H9 (cell line): ENCODE results near the gene MED27. TPM values are rescaled to one million over a fixed set of nuclear protein-coding genes. Genes with fewer than 3 reads are reported as not detected.

Source experiments
- DNase-seq: peaks from one replicate; pipeline ENCODE4 v3.0.0-alpha.2; 2017
- H2AFZ ChIP-seq: one replicate; pipeline ENCODE4 v1.6.1; 2013; ENCODE audit warnings: mild to moderate bottlenecking, low read length, control low read depth, moderate library complexity
- H2AK5ac ChIP-seq: 2 replicates; pipeline ENCODE4 v1.6.1; 2013; ENCODE audit warnings: low read length, control low read depth, mixed read lengths; ENCODE audit not compliant: insufficient read length
- H2BK120ac ChIP-seq: one replicate; pipeline ENCODE4 v1.6.1; 2013; ENCODE audit warnings: low read depth, mild to moderate bottlenecking, low read length, control low read depth, inconsistent platforms; ENCODE audit not compliant: poor library complexity, severe bottlenecking
- H2BK12ac ChIP-seq: 2 replicates; pipeline ENCODE4 v1.6.1; 2013; ENCODE audit warnings: low read length, control low read depth, mixed read lengths, low read depth; ENCODE audit not compliant: insufficient read length
- H2BK15ac ChIP-seq: 2 replicates; pipeline ENCODE4 v1.6.1; 2013; ENCODE audit warnings: low read depth, low read length, control low read depth
- H2BK20ac ChIP-seq: one replicate; pipeline ENCODE4 v1.6.1; 2013; ENCODE audit warnings: low read depth, mild to moderate bottlenecking, low read length, control low read depth, inconsistent platforms; ENCODE audit not compliant: poor library complexity, severe bottlenecking
- H2BK5ac ChIP-seq: 2 replicates; pipeline ENCODE4 v1.6.1; 2013; ENCODE audit warnings: low read length, control low read depth, mixed read lengths; ENCODE audit not compliant: insufficient read length
- H3K14ac ChIP-seq: 2 replicates; pipeline ENCODE4 v1.6.1; 2013; ENCODE audit warnings: low read length, control low read depth; ENCODE audit not compliant: insufficient read depth
- H3K18ac ChIP-seq: 2 replicates; pipeline ENCODE4 v1.6.1; 2013; ENCODE audit warnings: low read depth, mild to moderate bottlenecking, mixed read lengths, low read length, control low read depth; ENCODE audit not compliant: insufficient read length
- H3K23ac ChIP-seq: 2 replicates; pipeline ENCODE4 v1.6.1; 2013; ENCODE audit warnings: low read length, control low read depth, mixed read lengths, low read depth; ENCODE audit not compliant: insufficient read length
- H3K23me2 ChIP-seq: 2 replicates; pipeline ENCODE4 v1.6.1; 2013; ENCODE audit warnings: low read depth, mild to moderate bottlenecking, mixed read lengths, low read length, control low read depth; ENCODE audit not compliant: insufficient read length, poor library complexity, severe bottlenecking
- H3K27ac ChIP-seq: 2 replicates; pipeline ENCODE4 v1.5.1; 2013; ENCODE audit warnings: low read length, control low read depth, mixed read lengths, low read depth; ENCODE audit not compliant: insufficient read length
- H3K27me3 ChIP-seq: 2 replicates; pipeline ENCODE4 v1.6.1; 2013; ENCODE audit warnings: low read length, control low read depth, inconsistent platforms; ENCODE audit not compliant: insufficient read depth
- H3K4ac ChIP-seq: 2 replicates; pipeline ENCODE4 v1.6.1; 2013; ENCODE audit warnings: low read depth, mild to moderate bottlenecking, control low read depth, inconsistent platforms, low read length, moderate library complexity
- H3K4me1 ChIP-seq: 2 replicates; pipeline ENCODE4 v1.6.1; 2013; ENCODE audit warnings: low read length, control low read depth, inconsistent platforms; ENCODE audit not compliant: insufficient read depth
- H3K4me2 ChIP-seq: 2 replicates; pipeline ENCODE4 v1.6.1; 2013; ENCODE audit warnings: low read length, control low read depth, mixed read lengths; ENCODE audit not compliant: insufficient read length, insufficient read depth
- H3K56ac ChIP-seq: 2 replicates; pipeline ENCODE4 v1.6.1; 2013; ENCODE audit warnings: low read depth, mild to moderate bottlenecking, mixed read lengths, low read length, control low read depth; ENCODE audit not compliant: insufficient read length
- H3K79me1 ChIP-seq: 2 replicates; pipeline ENCODE4 v1.6.1; 2013; ENCODE audit warnings: low read depth, mild to moderate bottlenecking, moderate library complexity, low read length, control low read depth, inconsistent platforms; ENCODE audit not compliant: insufficient read depth, poor library complexity, severe bottlenecking
- H3K79me2 ChIP-seq: 2 replicates; pipeline ENCODE4 v1.6.1; 2013; ENCODE audit warnings: low read length, control low read depth, inconsistent platforms; ENCODE audit not compliant: insufficient read depth
- H3K9ac ChIP-seq: 2 replicates; pipeline ENCODE4 v1.6.1; 2013; ENCODE audit warnings: low read length, control low read depth, mixed read lengths; ENCODE audit not compliant: insufficient read length; ENCODE audit errors: extremely low read depth
- H3K9me3 ChIP-seq: one replicate; pipeline ENCODE4 v1.6.1; 2013; ENCODE audit warnings: low read depth, low read length, inconsistent platforms; ENCODE audit not compliant: control insufficient read depth
- H3T11ph ChIP-seq: one replicate; pipeline ENCODE4 v1.6.1; 2013; ENCODE audit warnings: mild to moderate bottlenecking, low read length, control low read depth, inconsistent platforms
- H4K20me1 ChIP-seq: one replicate; pipeline ENCODE4 v1.6.1; 2013; ENCODE audit not compliant: control insufficient read depth, insufficient read length, insufficient read depth
- H4K5ac ChIP-seq: 2 replicates; pipeline ENCODE4 v1.6.1; 2013; ENCODE audit warnings: low read depth, mild to moderate bottlenecking, mixed read lengths, low read length, control low read depth; ENCODE audit not compliant: insufficient read length
- H4K8ac ChIP-seq: replicated peaks from 2 replicates; pipeline ENCODE4 v1.6.1; 2013; ENCODE audit warnings: low read length, control low read depth, mixed read lengths, low read depth; ENCODE audit not compliant: insufficient read length
- H4K91ac ChIP-seq: 2 replicates; pipeline ENCODE4 v1.6.1; 2013; ENCODE audit warnings: low read depth, mild to moderate bottlenecking, moderate library complexity, mixed read lengths, low read length, control low read depth; ENCODE audit not compliant: insufficient read length
- H3K27ac Mint-ChIP-seq, 3 experiments: 2 replicates in 2 of 3; 3 replicates in 1 of 3; pipeline ENCODE4 v1.8.0; 2020 to 2021; ENCODE audit warnings: mixed read lengths in 3 of 3, mild to moderate bottlenecking in 1 of 3, moderate library complexity in 1 of 3
- H3K27me3 Mint-ChIP-seq: 2 replicates; pipeline ENCODE4 v1.8.0; 2021; ENCODE audit warnings: low read depth, mild to moderate bottlenecking, moderate library complexity, mixed read lengths
- H3K36me3 Mint-ChIP-seq, 3 experiments: 2 replicates in 2 of 3; 3 replicates in 1 of 3; pipeline ENCODE4 v1.8.0; 2020 to 2021; ENCODE audit warnings: low read depth in 3 of 3, mixed read lengths in 3 of 3; ENCODE audit not compliant: insufficient read depth in 1 of 3
- H3K4me1 Mint-ChIP-seq, 2 experiments: 2 replicates each; pipeline ENCODE4 v1.8.0; 2020; ENCODE audit warnings: mixed read lengths in 2 of 2
- H3K4me3 Mint-ChIP-seq, 2 experiments: 2 replicates in 1 of 2; 3 replicates in 1 of 2; pipeline ENCODE4 v1.8.0; 2020 to 2021; ENCODE audit warnings: mild to moderate bottlenecking in 2 of 2, mixed read lengths in 2 of 2, moderate library complexity in 1 of 2
- H3K9me3 Mint-ChIP-seq, 2 experiments: 2 replicates in 1 of 2; 3 replicates in 1 of 2; pipeline ENCODE4 v1.8.0; 2020; ENCODE audit warnings: mild to moderate bottlenecking in 2 of 2, mixed read lengths in 2 of 2, moderate library complexity in 1 of 2
- CTCF ChIP-seq: fragments of 200-600 bp; sonication (generic); conservative IDR thresholded peaks from 3 replicates; pipeline ENCODE4 v1.8.0; 2021; ENCODE audit warnings: antibody characterized with exemption, mild to moderate bottlenecking
- WGBS: extraction: QIAGEN DNeasy Blood & Tissue Kit; methylation state at CpG from one replicate; pipeline ENCODE4 v1.1.7; 2013; ENCODE audit warnings: missing lambda C conversion rate, low lambda C conversion rate, mixed read lengths; ENCODE audit not compliant: insufficient read length; ENCODE audit errors: extremely low coverage; 5-methylcytosine and 5-hydroxymethylcytosine counted together
- total RNA-seq: library from RNA; stranded (reverse); gene quantifications from 2 replicates; pipeline ENCODE4 v1.2.1, GENCODE V29; 2021

Gene MED27
- total RNA-seq, 1 experiment from 2014 or later, result 33.5 TPM

GRCh38 chr9:131951905-131952304, 127.8 kb downstream of the MED27 start:
- no peaks in the 10 kb centered on the region for H3K27me3 Mint-ChIP-seq
- Histone ChIP-seq H2BK120ac (no peak overlapping the region), H3K4ac (no peak overlapping the region), H3K9me3 (no peaks in the 10 kb centered on the region), H3K27ac (no peak overlapping the region), H4K91ac (no peak overlapping the region), H4K8ac (no peak overlapping the region), H3K9ac (no peak overlapping the region), H4K20me1 (no peaks in the 10 kb centered on the region), H4K5ac (no peak overlapping the region), H3K4me2 (no peak overlapping the region), H2BK5ac (no peak overlapping the region), H2AFZ (no peak overlapping the region), H3K14ac (no peak overlapping the region), H3K27me3 (no peaks in the 10 kb centered on the region), H3K18ac (no peak overlapping the region), H3K23me2 (no peaks in the 10 kb centered on the region), H2AK5ac (no peak overlapping the region), H3K4me1 (no peaks in the 10 kb centered on the region), H3K79me2 (no peaks in the 10 kb centered on the region; the same call in 1 of the 2 replicates), H3K56ac (no peak overlapping the region), H3T11ph (no peak overlapping the region), H2BK15ac (no peak overlapping the region), H3K79me1 (no peaks in the 10 kb centered on the region), H2BK12ac (no peak overlapping the region), H3K23ac (no peak overlapping the region), H2BK20ac (no peak overlapping the region)
- no peak for TF ChIP-seq CTCF
- no peaks in the 10 kb centered on the region for H3K36me3 Mint-ChIP-seq
- WGBS, result no CpG with 5 or more reads among the region's 5 CpGs
- H3K9me3 Mint-ChIP-seq, result no peaks in the 10 kb centered on the region
- DNase-seq, result no peak
- H3K4me1 Mint-ChIP-seq, result peaks cover 2% of the 10 kb centered on the region in 2 experiments
- H3K4me3 Mint-ChIP-seq, result no peak overlapping the region
- H3K27ac Mint-ChIP-seq, result no peak overlapping the region; a peak in 1 of 7 replicates
